Measurements from ENCODE around the gene GNA14.
"Not testable (repeated sequence)": the region's sequence is repeated elsewhere in the genome, so short reads cannot be mapped to it uniquely, and the experiment has no call there.

Gene GNA14

DNA sequence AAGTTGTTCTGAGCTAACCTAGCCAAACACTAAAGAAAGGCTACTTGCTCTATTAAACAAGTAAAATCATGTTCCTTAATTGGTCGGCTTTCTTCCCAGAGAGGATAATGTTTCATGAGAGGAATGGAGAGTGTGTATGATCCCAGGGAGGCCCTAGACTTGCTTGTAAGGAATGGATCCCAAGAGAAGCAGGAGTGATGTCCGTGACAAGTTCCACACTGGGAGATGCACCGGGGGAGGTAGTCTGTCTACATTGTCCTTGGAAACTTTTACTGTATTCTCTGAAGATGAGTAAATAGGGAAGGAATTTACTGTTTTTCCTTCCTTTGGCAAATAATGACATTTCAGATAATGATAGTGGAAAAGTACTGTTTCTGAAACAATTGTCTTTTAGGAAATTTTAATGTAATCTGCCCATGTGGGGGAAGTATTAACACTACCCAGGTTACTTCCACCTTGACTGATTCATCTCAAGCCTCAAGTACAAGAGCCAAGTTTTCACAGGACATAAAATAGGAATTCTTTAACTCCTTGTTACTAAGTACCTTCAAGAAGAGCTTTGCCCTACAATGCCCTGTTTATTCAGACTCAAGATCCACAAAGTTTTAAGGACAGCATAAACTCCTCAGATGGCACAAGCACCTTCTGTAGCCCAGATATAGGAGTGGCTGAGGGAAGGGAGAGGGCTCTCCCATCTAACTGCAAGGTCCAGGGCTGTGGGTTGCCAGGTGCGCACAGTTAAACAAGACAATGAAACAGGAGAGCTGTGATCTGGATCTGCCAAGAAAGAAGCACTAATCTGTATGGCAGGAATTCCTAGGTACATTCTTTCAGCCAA lies 152.1 kb downstream of the GNA14 start (continued):
- no peak for TF ChIP-seq ZNF366 (tag by site-specific recombination; conservative IDR thresholded peaks at IDR 0.05)
- no peak; the same call in 1 of the 2 replicates for TF ChIP-seq ZNF335 (tag by site-specific recombination; conservative IDR thresholded peaks at IDR 0.05)
- TF ChIP-seq OSR2 (tag by site-specific recombination; IDR thresholded peaks at IDR 0.05), result peak; percentile 70; the same call in 1 of the 2 replicates
- TF ChIP-seq ZNF561 (tag by site-specific recombination; IDR thresholded peaks at IDR 0.05; ENCODE audit: borderline replicate concordance), result no peak
- no peak for TF ChIP-seq ZNF48 (tag by site-specific recombination; IDR thresholded peaks at IDR 0.05)
- TF ChIP-seq ZNF843 (tag by site-specific recombination; IDR thresholded peaks at IDR 0.05), result 0 out of 2 replicates have a peak, but pooled peaks have one; percentile 41
- TF ChIP-seq PRDM4 (tag by site-specific recombination; IDR thresholded peaks at IDR 0.05), result 0 out of 2 replicates have a peak, but pooled peaks have one; percentile 15
- no peak for TF ChIP-seq ZNF791 (tag by site-specific recombination; IDR thresholded peaks at IDR 0.05)
- no peak for TF ChIP-seq ZNF394 (tag by site-specific recombination; IDR thresholded peaks at IDR 0.05; ENCODE audit: borderline replicate concordance)
- TF ChIP-seq ZFP69B (tag by site-specific recombination; IDR thresholded peaks at IDR 0.05), result no peak
- TF ChIP-seq TRIM28 (IDR thresholded peaks at IDR 0.05; ENCODE audit: borderline replicate concordance, low read length), result peak; percentile 52; the same call in 1 of the 2 replicates
- TF ChIP-seq GLIS1 (tag by site-specific recombination; IDR thresholded peaks at IDR 0.05), result peak; percentile 93
- no peak for TF ChIP-seq ZFHX2 (tag by site-specific recombination; conservative IDR thresholded peaks at IDR 0.05)
- TF ChIP-seq, protein P1, sequence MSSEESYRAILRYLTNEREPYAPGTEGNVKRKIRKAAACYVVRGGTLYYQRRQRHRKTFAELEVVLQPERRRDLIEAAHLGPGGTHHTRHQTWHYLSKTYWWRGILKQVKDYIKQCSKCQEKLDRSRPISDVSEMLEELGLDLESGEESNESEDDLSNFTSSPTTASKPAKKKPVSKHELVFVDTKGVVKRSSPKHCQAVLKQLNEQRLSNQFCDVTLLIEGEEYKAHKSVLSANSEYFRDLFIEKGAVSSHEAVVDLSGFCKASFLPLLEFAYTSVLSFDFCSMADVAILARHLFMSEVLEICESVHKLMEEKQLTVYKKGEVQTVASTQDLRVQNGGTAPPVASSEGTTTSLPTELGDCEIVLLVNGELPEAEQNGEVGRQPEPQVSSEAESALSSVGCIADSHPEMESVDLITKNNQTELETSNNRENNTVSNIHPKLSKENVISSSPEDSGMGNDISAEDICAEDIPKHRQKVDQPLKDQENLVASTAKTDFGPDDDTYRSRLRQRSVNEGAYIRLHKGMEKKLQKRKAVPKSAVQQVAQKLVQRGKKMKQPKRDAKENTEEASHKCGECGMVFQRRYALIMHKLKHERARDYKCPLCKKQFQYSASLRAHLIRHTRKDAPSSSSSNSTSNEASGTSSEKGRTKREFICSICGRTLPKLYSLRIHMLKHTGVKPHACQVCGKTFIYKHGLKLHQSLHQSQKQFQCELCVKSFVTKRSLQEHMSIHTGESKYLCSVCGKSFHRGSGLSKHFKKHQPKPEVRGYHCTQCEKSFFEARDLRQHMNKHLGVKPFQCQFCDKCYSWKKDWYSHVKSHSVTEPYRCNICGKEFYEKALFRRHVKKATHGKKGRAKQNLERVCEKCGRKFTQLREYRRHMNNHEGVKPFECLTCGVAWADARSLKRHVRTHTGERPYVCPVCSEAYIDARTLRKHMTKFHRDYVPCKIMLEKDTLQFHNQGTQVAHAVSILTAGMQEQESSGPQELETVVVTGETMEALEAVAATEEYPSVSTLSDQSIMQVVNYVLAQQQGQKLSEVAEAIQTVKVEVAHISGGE (tag by site-specific recombination; conservative IDR thresholded peaks at IDR 0.05; ENCODE audit: low read depth), result no peak
- no peak for TF ChIP-seq ZBTB21 (tag by site-specific recombination; IDR thresholded peaks at IDR 0.05)
- TF ChIP-seq, protein P2, sequence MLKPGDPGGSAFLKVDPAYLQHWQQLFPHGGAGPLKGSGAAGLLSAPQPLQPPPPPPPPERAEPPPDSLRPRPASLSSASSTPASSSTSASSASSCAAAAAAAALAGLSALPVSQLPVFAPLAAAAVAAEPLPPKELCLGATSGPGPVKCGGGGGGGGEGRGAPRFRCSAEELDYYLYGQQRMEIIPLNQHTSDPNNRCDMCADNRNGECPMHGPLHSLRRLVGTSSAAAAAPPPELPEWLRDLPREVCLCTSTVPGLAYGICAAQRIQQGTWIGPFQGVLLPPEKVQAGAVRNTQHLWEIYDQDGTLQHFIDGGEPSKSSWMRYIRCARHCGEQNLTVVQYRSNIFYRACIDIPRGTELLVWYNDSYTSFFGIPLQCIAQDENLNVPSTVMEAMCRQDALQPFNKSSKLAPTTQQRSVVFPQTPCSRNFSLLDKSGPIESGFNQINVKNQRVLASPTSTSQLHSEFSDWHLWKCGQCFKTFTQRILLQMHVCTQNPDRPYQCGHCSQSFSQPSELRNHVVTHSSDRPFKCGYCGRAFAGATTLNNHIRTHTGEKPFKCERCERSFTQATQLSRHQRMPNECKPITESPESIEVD (tag by site-specific recombination; IDR thresholded peaks at IDR 0.05), result peak; percentile 55; the same call in 1 of the 2 replicates
- no peak for TF ChIP-seq OVOL3 (tag by site-specific recombination; IDR thresholded peaks at IDR 0.05)
- TF ChIP-seq, protein P3, sequence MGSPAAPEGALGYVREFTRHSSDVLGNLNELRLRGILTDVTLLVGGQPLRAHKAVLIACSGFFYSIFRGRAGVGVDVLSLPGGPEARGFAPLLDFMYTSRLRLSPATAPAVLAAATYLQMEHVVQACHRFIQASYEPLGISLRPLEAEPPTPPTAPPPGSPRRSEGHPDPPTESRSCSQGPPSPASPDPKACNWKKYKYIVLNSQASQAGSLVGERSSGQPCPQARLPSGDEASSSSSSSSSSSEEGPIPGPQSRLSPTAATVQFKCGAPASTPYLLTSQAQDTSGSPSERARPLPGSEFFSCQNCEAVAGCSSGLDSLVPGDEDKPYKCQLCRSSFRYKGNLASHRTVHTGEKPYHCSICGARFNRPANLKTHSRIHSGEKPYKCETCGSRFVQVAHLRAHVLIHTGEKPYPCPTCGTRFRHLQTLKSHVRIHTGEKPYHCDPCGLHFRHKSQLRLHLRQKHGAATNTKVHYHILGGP (tag by site-specific recombination; IDR thresholded peaks at IDR 0.05), result no peak
- TF ChIP-seq ZBTB49 (tag by site-specific recombination; IDR thresholded peaks at IDR 0.05; ENCODE audit: low read depth), result no peak
- no peak for TF ChIP-seq TCF7L2 (IDR thresholded peaks at IDR 0.05; ENCODE audit: borderline replicate concordance, low read depth, low read length)
- no peak for TF ChIP-seq ZNF660 (tag by site-specific recombination; IDR thresholded peaks at IDR 0.05)
- no peak for TF ChIP-seq ZNF16 (tag by site-specific recombination; IDR thresholded peaks at IDR 0.05; ENCODE audit: low read depth)
- TF ChIP-seq ZNF155 (tag by site-specific recombination; IDR thresholded peaks at IDR 0.05), result no peak

- CTCF ChIA-PET, result interaction anchor here (0.6 to 5.0 kb wide), 5 partner anchors 13 to 323 kb away, joined by 3 to 60 read pairs (median 5); no protein-coding TSS in a partner anchor
- H3K9me3 ChIP-seq (ENCODE audit: control insufficient read depth, insufficient read depth, low read depth, low read length); H3K4me3 ChIP-seq (ENCODE audit: low read depth, low read length); H3K4me1 ChIP-seq (ENCODE audit: control insufficient read depth, insufficient read depth, low read length); H3K27ac ChIP-seq (ENCODE audit: extremely low read depth, low read depth, low read length); POLR2A ChIA-PET; H3K36me3 ChIP-seq (ENCODE audit: control insufficient read depth in 2 of 2, insufficient read depth in 1 of 2, low read length in 2 of 2): not testable (repeated sequence)
Measured at GRCh38 chr9:77490279-77490678, 157.8 kb downstream of the GNA14 start.
